HAP-1 (cell line): Measurements from ENCODE around the gene GHITM.
A peak's percentile ranks its signal among the peaks of the same experiment; 100 is the strongest.
"Not testable (repeated sequence)": the region's sequence is repeated elsewhere in the genome, so short reads cannot be mapped to it uniquely, and the experiment has no call there.

Source experiments
- DNase-seq, 2 experiments: peaks; one replicate each; pipeline ENCODE4 v3.0.0-alpha.2; 2016 to 2020; ENCODE audit warnings: low spot score in 2 of 2
- H3K27me3 ChIP-seq: fragments of 250-450 bp; sonication (Bioruptor Pico); 2 replicates; pipeline ENCODE4 v1.5.1; 2020; ENCODE audit warnings: low read depth, mild to moderate bottlenecking, moderate library complexity
- H3K36me3 ChIP-seq: fragments of 250-450 bp; sonication (Bioruptor Pico); replicated peaks from 2 replicates; pipeline ENCODE4 v1.5.1; 2020; ENCODE audit warnings: mild to moderate bottlenecking
- H3K4me1 ChIP-seq: fragments of 250-450 bp; sonication (Bioruptor Pico); 2 replicates; pipeline ENCODE4 v1.5.1; 2020; ENCODE audit warnings: mild to moderate bottlenecking
- H3K4me3 ChIP-seq: fragments of 250-450 bp; sonication (Bioruptor Pico); 2 replicates; pipeline ENCODE4 v1.5.1; 2020; ENCODE audit warnings: mild to moderate bottlenecking, moderate library complexity
- H3K9me3 ChIP-seq: fragments of 250-450 bp; sonication (Bioruptor Pico); 2 replicates; pipeline ENCODE4 v1.5.1; 2020; ENCODE audit warnings: mild to moderate bottlenecking, moderate library complexity
- in situ Hi-C: fragments of 300-500 bp; cut with MboI; formaldehyde crosslinking; loops from 3 replicates; pipeline ENCODE4 v1.14.3; 2020; ENCODE audit warnings: low sequenced_read_pairs, inconsistent platforms, mixed read lengths

GHITM gene

DNA sequence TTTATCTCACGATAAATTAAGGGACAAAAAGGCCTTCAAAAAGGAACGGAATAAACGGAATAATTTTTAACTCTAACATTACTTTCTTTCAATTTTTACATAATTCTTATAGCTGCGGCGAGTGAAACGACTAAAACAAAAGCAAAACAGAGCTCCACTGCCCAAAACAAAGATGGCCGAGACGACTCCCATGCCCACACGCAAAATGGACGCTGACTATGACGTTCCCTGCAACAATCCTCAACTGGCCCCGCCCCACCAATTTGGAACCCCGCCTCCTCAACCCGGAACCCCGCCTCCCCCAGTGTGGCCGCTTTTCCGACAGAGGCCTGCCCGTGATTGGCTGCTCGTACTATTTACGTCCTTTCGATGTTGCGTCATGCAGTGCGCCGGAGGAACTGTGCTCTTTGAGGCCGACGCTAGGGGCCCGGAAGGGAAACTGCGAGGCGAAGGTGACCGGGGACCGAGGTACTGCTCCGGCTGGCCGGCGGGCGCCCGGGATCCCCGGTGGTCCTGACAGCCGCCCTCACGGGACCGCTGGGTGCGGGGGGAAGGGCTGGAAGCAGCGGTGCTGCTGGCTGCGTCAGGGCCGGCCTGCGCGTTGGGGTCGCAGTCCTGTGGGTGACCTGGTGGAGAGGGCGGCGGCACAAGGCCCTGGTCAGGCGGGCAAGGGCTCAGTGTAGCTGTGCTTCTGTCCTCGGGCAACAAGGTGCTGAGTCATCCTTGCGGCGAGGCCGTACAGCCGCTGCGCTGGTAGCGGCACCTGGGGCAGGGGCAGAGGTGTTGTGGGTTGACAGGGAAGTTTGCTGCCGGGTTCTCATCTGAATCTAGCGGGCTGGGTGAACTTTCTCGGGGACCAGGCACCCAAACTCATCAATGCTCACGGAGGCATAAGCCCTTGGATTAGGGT, at the start of gene GHITM:
TSS of gene GHITM (plus strand) at position 384 of the 910 bp plus-strand sequence. CDS start 1,992 bp downstream, outside the sequence.
- Histone ChIP-seq H3K4me3 (peak within 1 kb of the TSS; percentile 96), H3K27me3 (no peaks in the 10 kb centered on the region), H3K36me3 (peaks cover 32% of the 10 kb centered on the region), H3K9me3 (no peaks in the 10 kb centered on the region), H3K4me1 (peaks cover 20% of the 10 kb centered on the region)
- in situ Hi-C loops, result no loop called here
- DNase-seq, result peak; percentile 92 to 98

DNA sequence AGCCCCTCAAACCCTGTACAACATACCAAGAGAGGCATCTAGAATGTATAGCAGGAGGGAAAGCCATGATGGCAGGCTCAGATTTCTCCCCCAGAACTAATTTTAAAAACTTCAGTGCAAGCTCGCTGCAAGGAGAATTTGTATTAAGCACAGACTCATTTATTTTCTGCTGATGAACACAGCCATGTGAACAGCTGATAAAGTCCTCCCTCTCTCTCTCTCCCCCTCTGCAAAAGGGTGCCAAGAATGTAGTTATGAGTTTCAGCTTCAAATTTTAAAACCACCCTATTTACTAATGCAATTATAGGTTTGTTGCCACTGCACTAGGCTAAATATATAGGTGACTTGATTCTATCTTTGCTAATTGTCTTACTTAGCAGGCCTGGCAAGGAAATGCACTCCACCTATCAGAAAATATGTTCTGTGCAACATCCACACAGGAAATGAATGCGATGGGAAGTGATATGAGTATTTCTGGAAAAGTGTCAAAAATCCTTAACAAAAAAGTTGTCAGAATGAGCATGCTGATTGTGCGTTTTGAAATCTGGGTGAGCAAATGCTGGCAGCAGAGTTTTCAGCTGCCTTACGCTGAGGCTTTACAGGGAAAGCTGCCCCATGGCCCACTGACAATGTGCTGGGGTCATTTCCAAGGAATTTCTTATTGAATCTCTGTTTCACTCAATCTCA, 43.4 kb upstream of the GHITM start:
- peaks cover 3% of the 10 kb centered on the region; the same call in 1 of the 2 replicates for H3K4me1 ChIP-seq
- no peak for DNase-seq
- peaks cover 6% of the 10 kb centered on the region; the same call in 1 of the 2 replicates for H3K27me3 ChIP-seq
- no peaks in the 10 kb centered on the region for H3K36me3 ChIP-seq
- no peaks in the 10 kb centered on the region for H3K9me3 ChIP-seq
- no peak overlapping the region for H3K4me3 ChIP-seq
- in situ Hi-C loops, result no loop called here

- in situ Hi-C loops, result no loop called here
- Histone ChIP-seq H3K4me1 (peaks cover 3% of the 10 kb centered on the region; the same call in 1 of the 2 replicates), H3K9me3 (no peaks in the 10 kb centered on the region), H3K27me3 (no peaks in the 10 kb centered on the region), H3K4me3 (no peak overlapping the region), H3K36me3 (no peaks in the 10 kb centered on the region)
- peak in 1 of 2 experiments; percentile 76 for DNase-seq
Observed at GRCh38 chr10:84097787-84098353, 41.4 kb upstream of the GHITM start.

- Histone ChIP-seq H3K4me1 (peaks cover 3% of the 10 kb centered on the region; the same call in 1 of the 2 replicates), H3K36me3 (no peaks in the 10 kb centered on the region), H3K9me3 (no peaks in the 10 kb centered on the region), H3K4me3 (no peak overlapping the region), H3K27me3 (no peaks in the 10 kb centered on the region; the same call in 1 of the 2 replicates)
- DNase-seq, result no peak
- in situ Hi-C loops, result no loop called here
Observed at GRCh38 chr10:84098667-84099066, 40.6 kb upstream of the GHITM start.

GRCh38 chr10:84101042-84101441, 38.3 kb upstream of the GHITM start:
- Histone ChIP-seq H3K27me3 (no peaks in the 10 kb centered on the region; the same call in 1 of the 2 replicates), H3K4me1 (peaks cover 3% of the 10 kb centered on the region; the same call in 1 of the 2 replicates), H3K9me3 (no peaks in the 10 kb centered on the region), H3K36me3 (no peaks in the 10 kb centered on the region), H3K4me3 (no peak overlapping the region)
- no peak for DNase-seq
- in situ Hi-C loops, result no loop called here

DNA sequence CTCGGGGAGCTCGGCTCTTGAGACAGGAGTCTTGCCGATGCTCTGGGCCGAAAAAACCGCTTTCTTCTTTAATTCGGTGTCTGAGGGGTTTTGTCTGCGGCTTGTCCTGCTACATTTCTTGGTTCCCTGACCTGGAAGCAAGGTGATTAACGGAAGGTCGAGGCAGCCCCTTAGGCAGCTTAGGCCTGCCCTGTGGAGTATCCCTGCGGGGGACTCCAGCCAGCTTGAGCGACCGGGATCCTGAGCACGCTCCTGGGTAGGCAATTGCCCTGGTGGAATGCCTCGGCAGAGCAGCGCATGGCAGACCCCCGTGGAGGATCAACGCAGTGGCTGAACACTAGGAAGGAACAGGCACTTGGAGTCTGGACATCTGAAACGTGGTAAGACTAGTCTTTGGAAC, 30.5 kb upstream of the GHITM start:
- DNase-seq, result no peak
- no peaks in the 10 kb centered on the region for H3K4me1 ChIP-seq
- in situ Hi-C loops, result no loop called here
- no peaks in the 10 kb centered on the region for H3K36me3 ChIP-seq
- no peak overlapping the region for H3K4me3 ChIP-seq
- H3K9me3 ChIP-seq, result no peaks in the 10 kb centered on the region
- H3K27me3 ChIP-seq, result no peaks in the 10 kb centered on the region

- H3K4me1 ChIP-seq, H3K36me3 ChIP-seq, H3K9me3 ChIP-seq, H3K4me3 ChIP-seq, DNase-seq, H3K27me3 ChIP-seq, in situ Hi-C loops: not testable (repeated sequence)
Observed at GRCh38 chr10:84109772-84110171, 29.5 kb upstream of the GHITM start.

DNA sequence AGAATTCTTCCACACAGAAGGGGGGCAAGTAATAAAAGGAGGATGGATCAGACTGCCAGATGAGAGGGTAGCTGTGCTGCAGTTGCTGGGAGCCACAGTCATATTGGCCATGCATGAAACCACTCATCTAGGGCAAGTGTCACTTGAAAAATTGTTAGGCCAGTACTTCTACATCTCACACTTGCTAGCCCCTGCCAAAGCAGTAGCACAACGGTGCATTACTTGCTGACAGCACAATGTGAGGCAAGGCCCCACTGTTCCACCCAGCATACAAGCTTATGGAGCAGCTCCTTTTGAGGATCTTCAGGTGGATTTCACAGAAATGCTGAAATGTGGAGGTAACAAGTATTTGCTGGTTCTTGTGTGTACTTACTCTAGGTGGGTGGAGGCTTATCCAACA, 25.8 kb upstream of the GHITM start:
- H3K36me3 ChIP-seq, H3K4me3 ChIP-seq, H3K4me1 ChIP-seq, in situ Hi-C loops, DNase-seq, H3K27me3 ChIP-seq, H3K9me3 ChIP-seq: not testable (repeated sequence)

- Histone ChIP-seq H3K27me3 (no peaks in the 10 kb centered on the region), H3K4me1 (no peaks in the 10 kb centered on the region), H3K36me3 (no peaks in the 10 kb centered on the region), H3K4me3 (no peak overlapping the region), H3K9me3 (no peaks in the 10 kb centered on the region)
- in situ Hi-C loops, result no loop called here
- DNase-seq, result no peak
Observed at GRCh38 chr10:84114088-84114667, 25.1 kb upstream of the GHITM start.

GRCh38 chr10:84117204-84117603, 22.1 kb upstream of the GHITM start:
- H3K4me3 ChIP-seq, in situ Hi-C loops, DNase-seq, H3K27me3 ChIP-seq, H3K4me1 ChIP-seq, H3K9me3 ChIP-seq, H3K36me3 ChIP-seq: not testable (repeated sequence)

DNA sequence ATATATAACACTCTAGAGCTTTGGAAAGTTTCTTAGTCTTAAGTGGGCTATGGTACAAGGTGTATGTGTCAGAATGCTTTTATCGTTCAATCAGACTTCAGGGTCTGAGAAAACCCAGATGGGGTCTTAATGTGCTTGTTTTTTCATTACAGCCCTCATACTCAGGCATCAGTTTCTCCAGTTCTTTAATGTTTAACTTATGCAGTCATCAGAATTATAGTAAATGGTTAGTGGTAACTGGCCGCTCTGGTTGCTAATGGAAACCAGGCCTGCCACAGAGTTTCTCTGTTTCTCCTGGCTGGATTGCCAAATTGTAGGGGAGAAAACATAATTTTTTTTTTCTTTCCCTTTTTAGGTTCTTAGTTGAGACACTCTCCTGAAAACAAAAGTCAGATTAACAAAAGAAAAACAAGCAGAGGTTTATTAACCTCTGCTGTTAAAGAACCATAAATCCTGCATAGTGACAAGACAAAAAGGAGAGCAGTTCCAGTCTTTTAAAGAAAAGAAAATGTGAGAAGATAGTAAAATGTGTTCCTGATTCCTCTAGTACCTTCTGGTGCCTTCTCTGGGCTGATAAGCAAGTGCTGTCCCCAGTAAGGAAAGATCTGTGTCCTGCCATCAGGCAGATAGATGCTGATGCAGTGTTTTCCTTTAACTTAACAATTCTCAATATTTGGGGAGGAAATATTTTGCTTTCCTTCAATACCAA, 21.5 kb upstream of the GHITM start:
- Histone ChIP-seq H3K4me3 (no peak overlapping the region), H3K9me3 (no peaks in the 10 kb centered on the region), H3K27me3 (no peaks in the 10 kb centered on the region; the same call in 1 of the 2 replicates), H3K4me1 (no peaks in the 10 kb centered on the region), H3K36me3 (no peaks in the 10 kb centered on the region)
- no peak for DNase-seq
- in situ Hi-C loops, result no loop called here

- in situ Hi-C loops, result no loop called here
- no peaks in the 10 kb centered on the region for H3K36me3 ChIP-seq
- H3K27me3 ChIP-seq, result no peaks in the 10 kb centered on the region; the same call in 1 of the 2 replicates
- no peaks in the 10 kb centered on the region for H3K4me1 ChIP-seq
- DNase-seq, result no peak
- no peaks in the 10 kb centered on the region for H3K9me3 ChIP-seq
- no peak overlapping the region for H3K4me3 ChIP-seq
Observed at GRCh38 chr10:84118395-84119006, 20.8 kb upstream of the GHITM start.

GRCh38 chr10:84123362-84123761, 15.9 kb upstream of the GHITM start:
- Histone ChIP-seq H3K9me3 (0 out of 2 replicates have a peak, but pooled peaks cover 2% of the 10 kb centered on the region), H3K27me3 (peaks cover 2% of the 10 kb centered on the region), H3K4me1 (no peaks in the 10 kb centered on the region), H3K4me3 (no peak overlapping the region), H3K36me3 (no peaks in the 10 kb centered on the region)
- DNase-seq, result no peak
- in situ Hi-C loops, result no loop called here
